HepG2 (cell line): ENCODE data around the gene P4HB. TPM values are rescaled to one million over a fixed set of nuclear protein-coding genes. Genes with fewer than 3 reads are reported as not detected.

ENCODE experiments used
- ATAC-seq: fragments of 200-7000 bp; cut with Tn5 transposase; 3 replicates; pipeline ENCODE4 v1.9.1; 2020; ENCODE audit warnings: mild to moderate bottlenecking, moderate library complexity
- BruUV-seq: library from RNA; stranded (reverse); fragments of 400-500 nt; replicated peaks from 2 replicates; lab custom pipeline; 2021; lab: Mats Ljungman, UMichigan
- CTCF ChIA-PET: fragments of 300-600 bp; formaldehyde crosslinking; extraction: SDS; loops from one replicate; lab custom pipeline; 2021; ENCODE audit warnings: low total read pairs, inconsistent platforms, low intra/inter-chr PET ratio; lab: Yijun Ruan, JAX
- POLR2A ChIA-PET: fragments of 350-600 bp; sonication (Branson Sonifier 250); formaldehyde crosslinking; loops from one replicate; lab custom pipeline; 2020; ENCODE audit warnings: antibody characterized with exemption, inconsistent platforms; lab: Yijun Ruan, JAX
- DNase-seq: peaks from one replicate; pipeline ENCODE4 v3.0.0-alpha.2; 2015; ENCODE audit warnings: low spot score
- FAIRE-seq: peaks from 3 replicates; lab custom pipeline; 2011; peaks lifted over from hg19 to GRCh38; lab: Jason Lieb, UNC
- H2AFZ ChIP-seq: one replicate; pipeline ENCODE4 v1.6.1; 2011; ENCODE audit warnings: low read length, inconsistent platforms
- H3K27ac ChIP-seq: fragments of 300-600 bp; 3 replicates; pipeline ENCODE4 v1.8.0; 2011; ENCODE audit warnings: mixed run types, mild to moderate bottlenecking, mixed read lengths, low read length, inconsistent platforms; ENCODE audit not compliant: insufficient read depth; ENCODE audit errors: extremely low read length
- H3K27me3 ChIP-seq, 2 experiments: fragments of 200-600 bp in 1 of 2; 2 replicates in 1 of 2; 3 replicates in 1 of 2; pipeline versions ENCODE4 v1.6.0 to v1.8.0; 2011; ENCODE audit warnings: low read length in 2 of 2, mild to moderate bottlenecking in 2 of 2, moderate library complexity in 2 of 2, inconsistent platforms in 1 of 2; ENCODE audit not compliant: insufficient read depth in 2 of 2, control insufficient read depth in 1 of 2
- H3K36me3 ChIP-seq, 2 experiments: fragments of 200-600 bp in 1 of 2; replicated peaks in 1 of 2; 2 replicates in 1 of 2; 3 replicates in 1 of 2; pipeline versions ENCODE4 v1.5.1 to v1.8.0; 2011; ENCODE audit warnings: low read length in 2 of 2, inconsistent platforms in 1 of 2; ENCODE audit not compliant: insufficient read depth in 2 of 2, control insufficient read depth in 1 of 2
- H3K4me1 ChIP-seq: 2 replicates; pipeline ENCODE4 v1.5.1; 2012; ENCODE audit warnings: low read length, inconsistent platforms; ENCODE audit not compliant: insufficient read depth
- H3K4me2 ChIP-seq: 2 replicates; pipeline ENCODE4 v1.6.0; 2011; ENCODE audit warnings: low read depth, low read length, inconsistent platforms
- H3K4me3 ChIP-seq, 3 experiments: fragments of 200-600 bp in 1 of 3; sonication (generic), shearing (Covaris generic) in 1 of 3; replicated peaks in 1 of 3; 2 replicates each; pipeline ENCODE4 v1.5.1; 2011 to 2016; ENCODE audit warnings: low read length in 3 of 3, inconsistent platforms in 2 of 3, low read depth in 2 of 3, mild to moderate bottlenecking in 2 of 3, control low read depth in 1 of 3, mixed read lengths in 1 of 3; ENCODE audit not compliant: insufficient read depth in 1 of 3
- H3K79me2 ChIP-seq: one replicate; pipeline ENCODE4 v1.6.1; 2011; ENCODE audit warnings: low read length, inconsistent platforms; ENCODE audit not compliant: insufficient read depth
- H3K9ac ChIP-seq: 2 replicates; pipeline ENCODE4 v1.6.0; 2011; ENCODE audit warnings: mild to moderate bottlenecking, low read depth, low read length, inconsistent platforms; ENCODE audit not compliant: insufficient read depth
- H3K9me3 ChIP-seq: 2 replicates; pipeline ENCODE4 v1.5.1; 2012; ENCODE audit warnings: mild to moderate bottlenecking, low read length
- H4K20me1 ChIP-seq: 2 replicates; pipeline ENCODE4 v1.6.0; 2011; ENCODE audit warnings: inconsistent platforms, mild to moderate bottlenecking, low read length, moderate library complexity; ENCODE audit not compliant: insufficient read depth
- CENPT ChIP-seq: sonication (generic); formaldehyde crosslinking; IDR thresholded peaks from 2 replicates; pipeline ENCODE4 v1.8.0; 2022; ENCODE audit warnings: low read depth, mild to moderate bottlenecking, moderate library complexity, missing genetic modification reagents
- CHCHD3 ChIP-seq: sonication (generic); formaldehyde crosslinking; IDR thresholded peaks from 2 replicates; pipeline ENCODE4 v1.8.0; 2022; ENCODE audit warnings: mild to moderate bottlenecking, missing genetic modification reagents, moderate library complexity
- E2F5 ChIP-seq: sonication (generic); formaldehyde crosslinking; conservative IDR thresholded peaks from 2 replicates; pipeline ENCODE4 v1.4.0; 2020; ENCODE audit warnings: missing genetic modification reagents
- GATAD2A ChIP-seq: IDR thresholded peaks from 2 replicates; pipeline ENCODE4 v1.6.1; 2016
- MED1 ChIP-seq: sonication (generic); formaldehyde crosslinking; IDR thresholded peaks from 2 replicates; pipeline ENCODE4 v1.4.0; 2020; ENCODE audit warnings: missing genetic modification reagents
- NFAT5 ChIP-seq: sonication (generic); formaldehyde crosslinking; IDR thresholded peaks from 2 replicates; pipeline ENCODE4 v1.4.0; 2020; ENCODE audit warnings: missing genetic modification reagents
- PHF20 ChIP-seq: sonication (generic); formaldehyde crosslinking; IDR thresholded peaks from 2 replicates; pipeline ENCODE4 v1.5.0; 2020; ENCODE audit warnings: mild to moderate bottlenecking, missing genetic modification reagents
- PTBP1 ChIP-seq: fragments of 200-400 bp; formaldehyde crosslinking; IDR thresholded peaks from 2 replicates; pipeline ENCODE4 v1.6.1; 2018; ENCODE audit warnings: low read length, low read depth; ENCODE audit not compliant: poor library complexity, severe bottlenecking
- TAF1 ChIP-seq: sonication (generic); formaldehyde crosslinking; IDR thresholded peaks from 2 replicates; pipeline ENCODE4 v1.4.0; 2020; ENCODE audit warnings: missing genetic modification reagents
- TMF1 ChIP-seq: sonication (generic); formaldehyde crosslinking; IDR thresholded peaks from 2 replicates; pipeline ENCODE4 v1.8.1; 2022; ENCODE audit warnings: low read depth, missing genetic modification reagents
- ZNF160 ChIP-seq: sonication (generic); formaldehyde crosslinking; IDR thresholded peaks from 2 replicates; pipeline ENCODE4 v1.8.0; 2022; ENCODE audit warnings: mild to moderate bottlenecking, inconsistent platforms, missing genetic modification reagents
- ZNF180 ChIP-seq: sonication (generic); formaldehyde crosslinking; IDR thresholded peaks from 2 replicates; pipeline ENCODE4 v1.4.0; 2020; ENCODE audit warnings: low read depth, missing genetic modification reagents, borderline replicate concordance
- ZNF326 ChIP-seq: sonication (generic); formaldehyde crosslinking; IDR thresholded peaks from 2 replicates; pipeline ENCODE4 v1.4.0; 2020; ENCODE audit warnings: missing genetic modification reagents, borderline replicate concordance
- ZNF503 ChIP-seq: sonication (generic); formaldehyde crosslinking; IDR thresholded peaks from 2 replicates; pipeline ENCODE4 v1.4.0; 2020; ENCODE audit warnings: missing genetic modification reagents
- WGBS: methylation state at CpG from one replicate; pipeline ENCODE4 v1.1.6; 2017; ENCODE audit warnings: low lambda C conversion rate; 5-methylcytosine and 5-hydroxymethylcytosine counted together
- in situ Hi-C: cut with HindIII; loops from 2 replicates; pipeline ENCODE4 v1.10.0; 2017; ENCODE audit warnings: low pct_unique_long_range_greater_than_20kb; ENCODE audit not compliant: extremely low pct_ligation_motif_present
- intact Hi-C: fragments of 100-400 bp; cut with micrococcal nuclease; formaldehyde crosslinking; loops from one replicate; pipeline ENCODE4 v1.10.0; 2022; ENCODE audit not compliant: unreplicated experiment
- polyA plus RNA-seq, 8 experiments: library from polyadenylated mRNA; depleted of rRNA in 3 of 8; stranded (reverse) in 7 of 8; unstranded in 1 of 8; fragments of >200 nt; fragmentation: Illumina TruSeq in 4 of 8; extraction: Trizol in 4 of 8; gene quantifications; 2 replicates each; pipeline versions ENCODE4 v1.2.1 to v1.2.3, GENCODE V29; 2011 to 2016; ENCODE audit warnings: low read depth in 4 of 8, missing spikeins in 1 of 8, mixed read lengths in 1 of 8; ENCODE audit not compliant: insufficient read depth in 1 of 8
- total RNA-seq, 5 experiments: library from RNA; depleted of rRNA; stranded (reverse); fragments of >200 nt; fragmentation: Illumina TruSeq; extraction: Trizol; gene quantifications; 2 replicates each; pipeline ENCODE4 v1.2.3, GENCODE V29; 2016; ENCODE audit warnings: low read depth in 1 of 5

P4HB gene
- total and polyA plus RNA-seq, 2 of the 13 experiments (the other 11 are each of a cell fraction or from before 2014, with no cell fraction given), result 185 to 782 TPM

GRCh38 chr17:81865358-81865732 is 5.0 kb upstream of the P4HB start (continued):
- TF ChIP-seq ZNF503 (CRISPR knock-in tag), result no peak
- no peak for TF ChIP-seq ZNF180 (CRISPR knock-in tag)
- peak; percentile 43 for TF ChIP-seq PTBP1
- TF ChIP-seq TMF1 (CRISPR knock-in tag), result 0 out of 2 replicates have a peak, but pooled peaks have one; percentile 35
- 0 out of 2 replicates have a peak, but pooled peaks have one; percentile 1 for TF ChIP-seq MED1 (CRISPR knock-in tag)
- 0 out of 2 replicates have a peak, but pooled peaks have one; percentile 15 for TF ChIP-seq CENPT (CRISPR knock-in tag)
- 0 out of 2 replicates have a peak, but pooled peaks have one; percentile 4 for TF ChIP-seq CHCHD3 (CRISPR knock-in tag)

- 96% methylated on average over 8 of the region's 9 CpGs for WGBS
- ChIA-PET POLR2A (interaction anchor here (0.5 to 3.7 kb wide), 9 partner anchors 9 to 1185 kb away, joined by 3 to 21 read pairs (median 4); partner anchors contain the start of genes DCXR and MCRIP1), CTCF (no interaction called here)
- FAIRE-seq (no peak), ATAC-seq (no peak), DNase-seq (no peak)
- H3K4me3 ChIP-seq, result no peak overlapping the region
- no TSS peak for BruUV-seq
- no peaks in the 10 kb centered on the region for H3K9me3 ChIP-seq
- H3K27me3 ChIP-seq, result no peaks in the 10 kb centered on the region; a peak in 1 of 5 replicates
- H4K20me1 ChIP-seq, result peaks cover 51% of the 10 kb centered on the region
- intact Hi-C loops (loop anchor here (5.0 kb wide), 1 partner anchor 42 kb away; no protein-coding TSS in a partner anchor), in situ Hi-C loops (no loop called here)
- peak overlapping the region; percentile 5 for H3K27ac ChIP-seq
- peaks cover 77% of the 10 kb centered on the region for H3K4me1 ChIP-seq
- H3K79me2 ChIP-seq, result peaks cover 47% of the 10 kb centered on the region
- H3K36me3 ChIP-seq, result peaks cover 15 to 36% of the 10 kb centered on the region in 2 experiments
- H3K4me2 ChIP-seq, result peak overlapping the region; percentile 78
- no peak overlapping the region for H2AFZ ChIP-seq
- H3K9ac ChIP-seq, result 0 out of 2 replicates have a peak overlapping the region, but pooled peaks have one; percentile 39
- TF ChIP-seq E2F5 (CRISPR knock-in tag) (no peak), GATAD2A (CRISPR knock-in tag) (no peak), TAF1 (no peak), PHF20 (CRISPR knock-in tag) (no peak), NFAT5 (CRISPR knock-in tag) (no peak), ZNF326 (peak; percentile 68), ZNF160 (peak; percentile 36; the same call in 1 of the 2 replicates)
Observed at GRCh38 chr17:81863833-81864768, 3.8 kb upstream of the P4HB start.
